Endodermal cell (in vitro differentiated cells): ENCODE measurements around the gene ARG1. TPM values are rescaled to one million over a fixed set of nuclear protein-coding genes. Genes with fewer than 3 reads are reported as not detected.

Source experiments
- DNase-seq: peaks from one replicate; pipeline ENCODE4 v3.0.0-alpha.2; 2017
- H3K27ac ChIP-seq: 2 replicates; pipeline ENCODE4 v1.5.1; 2013; ENCODE audit warnings: mild to moderate bottlenecking, low read depth, low read length, moderate library complexity
- H3K27me3 ChIP-seq: 2 replicates; pipeline ENCODE4 v1.6.1; 2013; ENCODE audit warnings: mild to moderate bottlenecking, low read length, moderate library complexity; ENCODE audit not compliant: insufficient read depth, control insufficient read depth, poor library complexity, severe bottlenecking
- H3K36me3 ChIP-seq: 2 replicates; pipeline ENCODE4 v1.7.0; 2013; ENCODE audit warnings: mild to moderate bottlenecking, low read length, moderate library complexity; ENCODE audit not compliant: control insufficient read depth, insufficient read depth
- H3K4me1 ChIP-seq: one replicate; pipeline ENCODE4 v1.7.0; 2013; ENCODE audit warnings: low read length; ENCODE audit not compliant: control insufficient read depth, insufficient read depth
- H3K4me3 ChIP-seq: 2 replicates; pipeline ENCODE4 v1.5.1; 2013; ENCODE audit warnings: mild to moderate bottlenecking, low read length, moderate library complexity
- H3K9ac ChIP-seq: 2 replicates; pipeline ENCODE4 v1.6.1; 2013; ENCODE audit warnings: mild to moderate bottlenecking, low read length, moderate library complexity; ENCODE audit not compliant: poor library complexity, severe bottlenecking; ENCODE audit errors: extremely low read depth
- H3K9me3 ChIP-seq: 2 replicates; pipeline ENCODE4 v1.6.1; 2013; ENCODE audit warnings: mild to moderate bottlenecking, low read length, moderate library complexity; ENCODE audit not compliant: control insufficient read depth
- H3K27ac Mint-ChIP-seq: 2 replicates; pipeline ENCODE4 v1.8.0; 2020; ENCODE audit warnings: mixed read lengths
- H3K27me3 Mint-ChIP-seq: 2 replicates; pipeline ENCODE4 v1.8.0; 2021; ENCODE audit warnings: mild to moderate bottlenecking, mixed read lengths; ENCODE audit not compliant: insufficient read depth
- H3K36me3 Mint-ChIP-seq: 2 replicates; pipeline ENCODE4 v1.8.0; 2020; ENCODE audit warnings: low read depth, mixed read lengths
- H3K4me1 Mint-ChIP-seq: 2 replicates; pipeline ENCODE4 v1.8.0; 2020; ENCODE audit warnings: mixed read lengths
- H3K4me3 Mint-ChIP-seq: 2 replicates; pipeline ENCODE4 v1.8.0; 2020; ENCODE audit warnings: mild to moderate bottlenecking, moderate library complexity, mixed read lengths
- H3K9me3 Mint-ChIP-seq: 2 replicates; pipeline ENCODE4 v1.8.0; 2020; ENCODE audit warnings: mild to moderate bottlenecking, mixed read lengths
- WGBS, 2 experiments: methylation state at CpG; one replicate each; pipeline versions ENCODE4 v1.1.5 to v1.1.7; 2013; ENCODE audit warnings: missing lambda C conversion rate in 2 of 2, mixed read lengths in 1 of 2; ENCODE audit not compliant: insufficient coverage in 1 of 2, insufficient read length in 1 of 2; 5-methylcytosine and 5-hydroxymethylcytosine counted together
- total RNA-seq, 2 donors: library from RNA; stranded (reverse); fragmentation: NEBNext Ultra II Directional in 1 of 2; extraction: Animal tissue kit (Norgen Biotek cat#: 25700) in 1 of 2; gene quantifications; 2 replicates in 1 of 2; 3 replicates in 1 of 2; pipeline ENCODE4 v1.2.1, GENCODE V29; 2021
- TF ChIP-seq, protein P1 (sequence below): fragments of 200-600 bp; sonication (generic); conservative IDR thresholded peaks from 2 replicates; pipeline ENCODE4 v1.5.0; 2021; ENCODE audit warnings: antibody characterized with exemption, mild to moderate bottlenecking

Gene ARG1
- total RNA-seq, 2 donors from 2014 or later: not detected

DNA sequence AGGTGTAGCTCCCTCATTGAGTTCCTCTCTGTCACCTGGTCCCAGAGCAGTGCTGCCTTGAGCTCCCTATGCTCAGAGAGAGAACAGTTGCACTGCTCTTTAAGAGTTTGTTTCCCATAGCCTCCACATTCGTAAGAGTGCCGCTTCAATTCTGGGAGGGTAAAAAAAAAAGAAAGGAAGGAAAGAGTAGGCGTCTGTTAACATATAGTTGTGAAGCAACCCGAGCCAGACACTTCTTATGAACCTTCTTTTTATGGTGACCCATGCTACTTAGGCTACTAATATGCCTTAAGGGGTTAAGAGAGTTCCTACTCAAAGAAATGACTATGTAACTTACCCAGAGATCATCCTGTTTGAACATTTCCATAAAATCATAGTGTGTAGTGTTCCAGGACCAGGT, 4.3 kb upstream of the ARG1 start:
- Mint-ChIP-seq H3K27me3 (peaks cover 23% of the 10 kb centered on the region), H3K4me3 (no peak overlapping the region), H3K4me1 (peaks cover 6% of the 10 kb centered on the region), H3K27ac (no peak overlapping the region), H3K9me3 (no peaks in the 10 kb centered on the region), H3K36me3 (no peaks in the 10 kb centered on the region)
- DNase-seq: no peak
- H3K9me3 ChIP-seq: no peaks in the 10 kb centered on the region
- TF ChIP-seq, protein P1, sequence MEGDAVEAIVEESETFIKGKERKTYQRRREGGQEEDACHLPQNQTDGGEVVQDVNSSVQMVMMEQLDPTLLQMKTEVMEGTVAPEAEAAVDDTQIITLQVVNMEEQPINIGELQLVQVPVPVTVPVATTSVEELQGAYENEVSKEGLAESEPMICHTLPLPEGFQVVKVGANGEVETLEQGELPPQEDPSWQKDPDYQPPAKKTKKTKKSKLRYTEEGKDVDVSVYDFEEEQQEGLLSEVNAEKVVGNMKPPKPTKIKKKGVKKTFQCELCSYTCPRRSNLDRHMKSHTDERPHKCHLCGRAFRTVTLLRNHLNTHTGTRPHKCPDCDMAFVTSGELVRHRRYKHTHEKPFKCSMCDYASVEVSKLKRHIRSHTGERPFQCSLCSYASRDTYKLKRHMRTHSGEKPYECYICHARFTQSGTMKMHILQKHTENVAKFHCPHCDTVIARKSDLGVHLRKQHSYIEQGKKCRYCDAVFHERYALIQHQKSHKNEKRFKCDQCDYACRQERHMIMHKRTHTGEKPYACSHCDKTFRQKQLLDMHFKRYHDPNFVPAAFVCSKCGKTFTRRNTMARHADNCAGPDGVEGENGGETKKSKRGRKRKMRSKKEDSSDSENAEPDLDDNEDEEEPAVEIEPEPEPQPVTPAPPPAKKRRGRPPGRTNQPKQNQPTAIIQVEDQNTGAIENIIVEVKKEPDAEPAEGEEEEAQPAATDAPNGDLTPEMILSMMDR: no peak
- H3K4me3 ChIP-seq: no peak overlapping the region
- H3K27ac ChIP-seq: no peak overlapping the region
- 88% methylated on average over 4 of the region's 4 CpGs; no CpG with 5 or more reads in 1 of the 2 experiments for WGBS, 2 experiments
- no peaks in the 10 kb centered on the region for H3K36me3 ChIP-seq
- H3K27me3 ChIP-seq: no peaks in the 10 kb centered on the region
- H3K9ac ChIP-seq: no peak overlapping the region
- H3K4me1 ChIP-seq: peaks cover 3% of the 10 kb centered on the region

DNA sequence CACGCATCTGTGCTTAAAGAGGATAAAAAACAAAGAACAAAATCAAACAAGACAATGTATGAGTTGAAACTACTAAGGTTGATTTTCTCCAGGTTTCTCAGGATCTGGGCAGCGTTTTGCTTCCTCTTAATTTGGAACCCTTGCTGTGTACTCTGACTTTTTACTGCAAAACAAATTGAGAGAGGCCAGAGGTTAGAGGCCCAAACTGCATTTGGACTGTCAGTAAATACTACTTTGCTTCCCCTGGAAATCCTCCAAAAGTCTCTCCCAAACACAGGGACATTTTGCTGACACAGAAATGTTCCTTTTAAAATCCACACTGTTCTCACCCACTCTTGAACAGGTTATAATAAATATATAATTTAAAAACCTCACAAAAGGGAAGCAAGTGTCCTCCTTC, 1.1 kb downstream of the ARG1 start:
- Mint-ChIP-seq H3K4me1 (peaks cover 7% of the 10 kb centered on the region), H3K36me3 (peaks cover 4% of the 10 kb centered on the region), H3K4me3 (no peak overlapping the region), H3K9me3 (no peaks in the 10 kb centered on the region), H3K27me3 (peaks cover 47% of the 10 kb centered on the region), H3K27ac (no peak overlapping the region)
- TF ChIP-seq, protein P1: no peak
- Histone ChIP-seq H3K4me3 (no peak overlapping the region), H3K9me3 (no peaks in the 10 kb centered on the region), H3K4me1 (peaks cover 3% of the 10 kb centered on the region), H3K27me3 (no peaks in the 10 kb centered on the region), H3K36me3 (peaks cover 5% of the 10 kb centered on the region), H3K27ac (no peak overlapping the region), H3K9ac (no peak overlapping the region)
- WGBS, 2 experiments: 89 to 93% methylated on average over 2 of the region's 2 CpGs
- DNase-seq: no peak

DNA sequence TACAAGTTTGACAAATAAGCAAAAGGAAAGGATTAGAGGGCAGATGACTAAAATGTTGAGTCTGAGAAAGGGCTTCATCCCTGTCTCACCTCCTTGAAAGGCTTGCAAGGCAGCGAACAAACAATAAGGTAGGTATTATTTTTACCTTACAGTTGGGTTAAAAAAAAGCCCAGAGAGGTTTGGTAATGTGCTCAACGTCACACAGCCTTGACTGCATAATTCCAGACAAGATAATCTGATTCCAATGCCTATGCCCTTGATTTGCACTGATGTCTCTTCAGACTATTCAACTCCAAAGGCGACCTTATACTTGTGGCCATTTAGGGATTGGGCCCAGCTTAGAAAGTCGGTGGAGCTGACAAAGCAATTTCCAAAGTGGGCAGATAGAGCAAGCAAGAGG, 1.7 kb downstream of the ARG1 start:
- H3K9ac ChIP-seq: no peak overlapping the region
- Mint-ChIP-seq H3K36me3 (peaks cover 4% of the 10 kb centered on the region), H3K27ac (no peak overlapping the region), H3K9me3 (no peaks in the 10 kb centered on the region), H3K4me1 (peaks cover 7% of the 10 kb centered on the region), H3K4me3 (no peak overlapping the region), H3K27me3 (peaks cover 47% of the 10 kb centered on the region)
- peaks cover 8% of the 10 kb centered on the region for H3K36me3 ChIP-seq
- DNase-seq: no peak
- H3K4me1 ChIP-seq: peaks cover 3% of the 10 kb centered on the region
- WGBS, 2 experiments: 95 to 98% methylated on average over 4 of the region's 4 CpGs
- no peak overlapping the region for H3K4me3 ChIP-seq
- TF ChIP-seq, protein P1: no peak
- no peak overlapping the region for H3K27ac ChIP-seq
- no peaks in the 10 kb centered on the region for H3K27me3 ChIP-seq
- no peaks in the 10 kb centered on the region for H3K9me3 ChIP-seq
